GM10266 (cell line): ENCODE results near the gene ASPHD2.

Source experiments
- DNase-seq: peaks from one replicate; pipeline ENCODE4 v3.0.0; 2012; ENCODE audit errors: extremely low spot score
- TF ChIP-seq, protein P1 (sequence below): IDR thresholded peaks from 2 replicates; pipeline ENCODE4 v1.5.1; 2012; ENCODE audit warnings: mild to moderate bottlenecking, low read depth; ENCODE audit not compliant: control insufficient read depth, insufficient read depth; ENCODE audit errors: missing control alignments

ASPHD2 gene

DNA sequence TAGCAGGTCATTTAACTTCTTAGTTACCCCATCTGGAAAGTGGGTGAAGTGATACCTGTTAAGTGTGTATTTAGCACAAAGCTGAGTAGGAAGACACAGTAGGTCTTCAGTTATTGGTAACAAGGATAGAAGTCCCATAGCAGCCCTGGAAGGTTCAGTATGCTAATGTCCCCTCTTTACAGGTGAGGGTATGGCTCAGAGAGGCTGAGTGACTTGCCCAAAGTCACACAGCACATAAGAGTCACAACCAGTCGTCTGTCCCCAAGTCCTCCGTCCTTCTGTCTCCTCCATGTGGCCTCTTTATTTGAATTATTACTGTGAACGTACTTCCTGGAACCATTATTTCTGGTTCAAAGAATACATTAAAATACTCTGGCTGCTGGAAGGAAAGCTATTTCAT, 10.5 kb downstream of the ASPHD2 start:
- DNase-seq: no peak
- TF ChIP-seq, protein P1, sequence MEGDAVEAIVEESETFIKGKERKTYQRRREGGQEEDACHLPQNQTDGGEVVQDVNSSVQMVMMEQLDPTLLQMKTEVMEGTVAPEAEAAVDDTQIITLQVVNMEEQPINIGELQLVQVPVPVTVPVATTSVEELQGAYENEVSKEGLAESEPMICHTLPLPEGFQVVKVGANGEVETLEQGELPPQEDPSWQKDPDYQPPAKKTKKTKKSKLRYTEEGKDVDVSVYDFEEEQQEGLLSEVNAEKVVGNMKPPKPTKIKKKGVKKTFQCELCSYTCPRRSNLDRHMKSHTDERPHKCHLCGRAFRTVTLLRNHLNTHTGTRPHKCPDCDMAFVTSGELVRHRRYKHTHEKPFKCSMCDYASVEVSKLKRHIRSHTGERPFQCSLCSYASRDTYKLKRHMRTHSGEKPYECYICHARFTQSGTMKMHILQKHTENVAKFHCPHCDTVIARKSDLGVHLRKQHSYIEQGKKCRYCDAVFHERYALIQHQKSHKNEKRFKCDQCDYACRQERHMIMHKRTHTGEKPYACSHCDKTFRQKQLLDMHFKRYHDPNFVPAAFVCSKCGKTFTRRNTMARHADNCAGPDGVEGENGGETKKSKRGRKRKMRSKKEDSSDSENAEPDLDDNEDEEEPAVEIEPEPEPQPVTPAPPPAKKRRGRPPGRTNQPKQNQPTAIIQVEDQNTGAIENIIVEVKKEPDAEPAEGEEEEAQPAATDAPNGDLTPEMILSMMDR: no peak

- TF ChIP-seq, protein P1: no peak
- DNase-seq: no peak
Observed at GRCh38 chr22:26442086-26442756, 13.2 kb downstream of the ASPHD2 start.

GRCh38 chr22:26443901-26444690, 15.0 kb downstream of the ASPHD2 start:
- TF ChIP-seq, protein P1: no peak
- DNase-seq: no peak

DNA sequence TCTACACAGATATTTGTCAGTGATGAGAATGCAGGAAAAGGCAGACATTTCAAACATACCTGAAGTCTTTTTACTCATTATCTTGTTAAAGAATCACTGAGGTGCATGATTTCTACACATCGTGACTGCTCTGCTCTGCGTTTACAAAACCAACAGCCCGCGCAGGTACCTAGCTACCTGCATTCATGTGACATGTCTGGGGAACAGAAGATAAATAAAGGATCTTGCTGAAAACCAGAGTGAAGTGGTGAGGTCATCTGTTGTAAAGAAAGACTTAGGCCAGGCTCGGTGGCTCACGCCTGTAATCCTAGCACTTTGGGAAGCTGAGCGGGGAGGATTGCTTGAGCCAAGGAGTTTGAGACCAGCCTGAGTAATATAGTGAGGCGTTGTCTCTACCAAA, 15.7 kb downstream of the ASPHD2 start:
- DNase-seq: no peak
- TF ChIP-seq, protein P1: no peak

- no peak for DNase-seq
- TF ChIP-seq, protein P1: no peak
Observed at GRCh38 chr22:26445577-26446275, 16.7 kb downstream of the ASPHD2 start.

GRCh38 chr22:26446808-26447515, 17.9 kb downstream of the ASPHD2 start:
- DNase-seq: no peak
- TF ChIP-seq, protein P1: no peak
